Measurements from ENCODE around the gene DLGAP1.
A peak's percentile ranks its signal among the peaks of the same experiment; 100 is the strongest.
"Not testable (repeated sequence)": the region's sequence is repeated elsewhere in the genome, so short reads cannot be mapped to it uniquely, and the experiment has no call there.

DLGAP1 gene

DNA sequence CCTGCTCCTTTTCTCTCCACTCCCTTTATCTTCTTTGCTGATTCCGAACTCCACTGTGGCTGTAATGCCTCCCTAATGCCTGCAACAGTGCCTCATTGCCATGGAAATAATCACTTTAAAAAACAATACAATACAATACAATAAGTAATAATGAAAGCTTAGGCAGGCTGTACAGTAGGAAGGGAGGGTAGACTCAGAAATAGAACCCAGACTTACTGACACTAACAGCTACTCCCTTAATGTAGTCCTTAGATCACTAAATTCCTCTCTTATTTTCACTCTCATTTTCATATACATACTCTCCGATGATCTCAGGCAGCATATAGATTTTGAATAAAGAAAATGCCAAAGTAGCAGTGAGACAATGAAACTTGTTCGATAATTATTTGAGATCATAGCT, 70.2 kb downstream of the DLGAP1 start:
- DNase-seq = no peak

DNA sequence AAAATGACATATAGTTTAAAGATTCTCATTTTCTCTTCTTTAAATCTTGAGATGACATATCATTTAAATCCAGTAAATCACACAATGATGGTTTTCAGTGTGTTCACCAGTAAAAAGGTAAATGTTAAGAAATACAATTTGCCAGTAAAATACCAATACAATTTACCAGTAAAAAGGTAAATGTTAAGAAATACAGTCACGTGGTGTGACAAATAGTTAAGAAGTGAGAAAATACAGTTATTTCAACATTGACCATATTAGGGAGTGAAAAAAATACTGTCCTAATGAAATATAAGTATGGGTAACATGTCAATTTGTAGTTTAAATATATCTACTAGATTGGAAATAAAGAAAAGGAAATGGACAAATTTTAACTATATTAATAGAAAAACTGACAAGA, 80.5 kb downstream of the DLGAP1 start:
- no peak for DNase-seq

DNA sequence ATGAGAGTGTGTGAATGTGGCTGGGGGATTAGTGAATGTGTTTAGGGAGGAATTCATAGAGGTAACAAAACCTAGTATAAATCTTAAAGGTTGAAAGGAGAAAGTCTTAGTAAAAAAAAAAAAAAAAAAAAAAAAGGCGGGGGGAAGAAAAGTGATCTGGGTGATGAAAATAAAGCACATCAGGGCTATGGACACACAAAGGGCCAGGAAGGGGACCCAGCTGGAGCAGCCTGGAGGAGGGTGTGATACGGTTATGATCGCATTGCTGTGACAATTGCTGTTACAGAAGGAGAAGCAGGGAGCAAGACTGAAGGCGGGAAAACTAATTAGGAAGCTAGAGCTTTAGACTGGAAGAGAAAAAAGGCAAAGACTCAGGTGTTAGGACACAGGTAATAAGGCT, 85.4 kb downstream of the DLGAP1 start:
- DNase-seq = no peak

DNA sequence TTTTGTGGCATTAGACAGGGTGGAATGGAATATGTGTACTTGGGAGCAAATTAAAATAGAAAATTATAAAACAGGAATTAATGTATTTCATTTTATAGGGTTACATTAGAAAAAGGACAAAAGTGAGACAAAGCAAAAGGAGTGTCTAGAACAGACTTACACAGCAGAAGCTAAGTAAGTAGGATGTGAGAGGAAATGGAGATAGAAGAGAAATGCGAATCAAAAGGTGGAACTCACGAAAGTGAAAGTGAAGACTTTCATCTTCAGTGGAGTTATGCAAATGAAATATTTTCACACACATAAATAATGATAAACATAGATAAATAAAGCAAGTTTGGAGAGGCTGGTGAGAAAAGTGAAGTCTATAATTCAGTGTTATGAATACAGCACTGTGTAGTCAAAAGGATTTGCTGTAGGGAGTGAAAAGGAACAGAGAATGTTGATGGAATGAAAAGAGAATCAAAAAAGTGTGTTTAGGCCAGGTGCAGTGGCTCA, 94.8 kb downstream of the DLGAP1 start:
- DNase-seq = no peak

DNA sequence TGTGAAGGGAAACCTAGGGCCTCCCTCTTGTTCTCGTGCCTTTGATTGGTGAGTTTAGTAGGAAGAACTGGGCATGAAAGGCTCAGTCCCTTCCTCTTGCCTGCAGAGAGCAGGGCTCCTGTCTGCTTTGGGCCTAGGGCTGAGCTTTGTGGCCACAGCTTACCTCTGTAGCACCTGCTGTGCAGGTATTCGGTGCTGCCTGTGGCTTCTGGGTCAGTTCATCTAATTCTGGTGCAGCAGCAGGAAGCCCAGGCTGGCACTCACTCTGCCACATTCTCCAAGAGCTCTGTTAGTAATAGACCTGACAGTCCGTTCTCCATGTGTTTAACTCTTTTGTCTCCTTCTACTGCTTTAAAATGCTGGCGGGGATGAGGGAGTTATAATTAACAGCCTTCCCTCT, 96.5 kb downstream of the DLGAP1 start:
- no peak for DNase-seq

DNA sequence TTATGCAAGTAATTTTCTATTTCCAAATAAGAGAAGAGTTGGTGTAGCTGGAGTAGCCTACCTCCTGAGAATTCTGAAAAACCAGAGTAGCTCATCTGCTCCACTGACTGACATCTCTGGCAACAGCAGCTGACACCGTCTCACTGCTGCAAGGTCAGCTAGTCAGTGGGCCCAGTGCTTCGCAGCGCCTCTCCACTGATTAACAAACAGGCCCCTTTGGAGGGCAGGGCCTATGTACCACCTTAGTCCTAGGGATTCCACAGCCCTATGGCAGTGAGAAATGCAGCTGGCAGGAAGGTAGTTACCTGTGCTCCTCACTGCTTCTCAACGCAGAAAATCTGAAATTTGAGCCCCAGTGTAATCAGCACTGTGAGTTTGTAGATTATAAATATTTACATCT, 97.5 kb downstream of the DLGAP1 start:
- no peak for DNase-seq

DNA sequence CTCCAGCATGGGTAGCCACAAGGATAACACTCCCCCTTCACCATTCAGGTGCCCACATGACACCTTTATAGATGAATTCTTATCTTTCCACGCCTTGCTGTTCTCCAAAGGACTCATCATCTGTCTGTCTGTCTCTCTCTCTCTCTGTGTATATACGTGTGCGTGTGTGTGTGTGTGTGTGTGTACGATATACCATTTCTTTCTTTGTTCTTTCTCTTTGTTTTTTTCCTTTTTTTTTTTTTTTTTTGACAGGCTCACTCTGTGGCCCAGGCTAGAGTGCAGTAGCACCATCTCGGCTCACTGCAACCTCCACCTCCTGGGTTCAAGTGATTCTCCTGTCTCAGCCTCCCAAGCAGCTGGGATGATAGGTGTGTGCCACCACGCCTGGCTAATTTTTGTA, 98.2 kb downstream of the DLGAP1 start:
- DNase-seq = no peak

DNA sequence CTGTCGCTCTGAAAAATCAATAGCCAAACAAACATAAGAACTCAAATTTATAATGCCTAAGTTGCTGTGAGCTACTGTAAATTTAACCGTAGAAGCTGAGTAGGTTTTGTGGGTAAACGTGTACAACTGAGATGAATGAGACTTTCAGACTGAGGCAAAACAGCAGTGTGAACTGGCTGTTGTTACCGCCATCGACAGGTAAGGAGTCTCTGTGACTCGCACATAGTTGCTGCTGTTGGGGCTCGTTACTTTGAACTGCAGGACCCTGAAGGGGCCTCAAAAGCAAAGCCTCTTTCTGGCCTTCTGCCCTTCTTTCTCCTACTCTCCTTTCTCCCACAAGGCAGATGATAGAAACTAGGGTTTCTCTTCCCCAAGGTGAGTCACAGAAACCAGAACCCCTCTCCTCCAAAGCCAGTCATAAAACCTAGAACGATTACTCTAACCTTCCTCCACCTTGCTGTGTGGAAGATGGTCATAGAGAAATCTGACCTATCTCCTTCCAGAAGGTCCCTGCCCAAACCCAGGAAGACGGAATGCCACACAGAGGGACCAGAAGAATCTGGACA, 101.2 kb downstream of the DLGAP1 start:
- DNase-seq = no peak

DNA sequence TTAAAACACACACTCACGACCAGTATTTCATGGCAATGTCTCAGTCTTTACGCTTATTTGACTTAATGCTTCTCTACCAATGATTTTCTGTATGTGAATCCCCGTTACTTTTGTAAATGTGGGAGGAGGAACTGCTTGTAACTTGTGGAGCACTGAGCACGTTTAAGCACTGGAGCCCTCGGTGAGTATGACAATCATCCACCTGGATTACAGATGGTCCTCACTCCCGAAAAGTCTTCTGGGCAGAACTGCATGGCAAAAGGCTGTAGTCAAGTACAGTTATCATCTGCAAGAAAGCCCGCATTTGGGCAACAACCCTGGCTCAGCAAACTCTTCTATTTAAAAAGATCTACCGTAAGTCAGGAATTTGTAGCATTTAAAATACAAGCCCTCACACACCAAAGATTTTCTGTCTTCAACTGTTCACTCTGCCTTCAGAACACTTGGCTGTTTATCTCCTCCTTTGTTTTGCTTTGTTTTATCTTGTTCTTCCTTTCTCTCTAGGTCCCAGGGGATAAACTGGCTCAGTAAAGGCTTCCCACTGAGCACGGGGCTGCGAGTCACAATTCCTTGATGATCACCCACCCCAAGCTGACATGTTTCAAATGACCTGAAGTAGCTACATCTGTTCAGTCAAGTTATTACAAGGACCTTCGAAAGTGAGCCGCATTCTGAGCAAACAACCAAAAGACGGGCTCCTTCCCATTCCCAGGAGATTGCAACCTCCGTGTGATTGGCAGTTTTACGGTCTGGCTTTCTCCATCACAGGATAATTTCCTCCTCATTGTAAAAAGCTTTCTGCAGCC, 102.2 kb downstream of the DLGAP1 start:
- DNase-seq = peak; percentile 25

DNA sequence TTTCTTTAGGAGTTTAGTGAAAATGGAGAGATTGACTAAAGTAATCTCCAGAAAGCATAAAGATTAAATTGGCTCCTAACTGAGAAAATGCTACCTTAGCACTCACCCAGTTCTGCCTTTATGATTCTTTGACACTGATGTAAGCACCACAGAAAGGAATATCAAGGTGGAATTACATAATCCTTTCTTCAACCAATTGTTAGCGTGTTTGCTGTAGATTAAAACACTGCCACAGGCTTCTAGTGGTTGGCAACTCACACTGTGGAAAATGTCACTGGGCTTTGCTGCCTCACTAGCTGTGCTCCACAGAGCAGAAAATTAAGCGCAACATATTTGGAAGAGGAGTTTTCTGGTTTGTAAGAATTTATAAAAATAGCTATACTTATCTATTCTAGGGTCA, 104.1 kb downstream of the DLGAP1 start:
- peak; percentile 18 for DNase-seq

DNA sequence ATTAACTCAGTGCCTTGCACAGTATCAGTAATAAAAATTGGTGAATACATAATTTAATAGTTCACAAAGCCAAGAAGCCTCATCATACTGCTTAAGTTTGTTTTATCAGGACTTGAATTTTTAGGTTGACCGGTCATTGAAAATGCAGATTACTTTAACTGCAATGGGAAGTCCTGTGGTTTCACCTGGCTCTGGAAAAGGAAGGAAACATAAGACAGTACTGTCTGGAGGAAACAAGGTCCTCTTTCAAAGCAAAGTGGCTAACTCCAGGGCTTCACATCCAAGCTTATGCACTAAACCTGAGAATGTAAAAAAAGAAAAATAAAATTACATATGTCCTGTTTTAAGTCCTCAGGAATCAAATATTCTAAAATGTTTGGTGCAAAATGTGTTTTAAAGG, 119.7 kb downstream of the DLGAP1 start:
- no peak for DNase-seq

DNA sequence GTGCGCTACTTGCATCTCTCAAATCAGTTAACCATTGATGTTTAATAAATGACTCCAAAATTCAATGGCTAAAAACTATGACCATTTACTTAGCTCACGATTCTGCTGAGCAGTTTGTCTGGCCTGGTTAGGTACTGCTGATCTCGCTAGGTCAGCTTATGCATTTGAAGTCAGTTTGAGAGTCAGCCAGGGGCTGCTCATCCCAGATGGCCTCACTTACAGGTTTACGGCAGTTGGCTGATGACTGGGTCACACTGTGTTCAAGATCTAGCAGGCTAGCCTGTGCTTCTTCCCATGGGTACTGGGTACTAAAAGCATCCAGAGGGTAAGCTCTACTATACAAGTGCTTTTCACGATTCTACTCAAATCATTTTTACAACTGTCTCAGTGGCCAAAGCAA, 122.1 kb downstream of the DLGAP1 start:
- no peak for DNase-seq

DNA sequence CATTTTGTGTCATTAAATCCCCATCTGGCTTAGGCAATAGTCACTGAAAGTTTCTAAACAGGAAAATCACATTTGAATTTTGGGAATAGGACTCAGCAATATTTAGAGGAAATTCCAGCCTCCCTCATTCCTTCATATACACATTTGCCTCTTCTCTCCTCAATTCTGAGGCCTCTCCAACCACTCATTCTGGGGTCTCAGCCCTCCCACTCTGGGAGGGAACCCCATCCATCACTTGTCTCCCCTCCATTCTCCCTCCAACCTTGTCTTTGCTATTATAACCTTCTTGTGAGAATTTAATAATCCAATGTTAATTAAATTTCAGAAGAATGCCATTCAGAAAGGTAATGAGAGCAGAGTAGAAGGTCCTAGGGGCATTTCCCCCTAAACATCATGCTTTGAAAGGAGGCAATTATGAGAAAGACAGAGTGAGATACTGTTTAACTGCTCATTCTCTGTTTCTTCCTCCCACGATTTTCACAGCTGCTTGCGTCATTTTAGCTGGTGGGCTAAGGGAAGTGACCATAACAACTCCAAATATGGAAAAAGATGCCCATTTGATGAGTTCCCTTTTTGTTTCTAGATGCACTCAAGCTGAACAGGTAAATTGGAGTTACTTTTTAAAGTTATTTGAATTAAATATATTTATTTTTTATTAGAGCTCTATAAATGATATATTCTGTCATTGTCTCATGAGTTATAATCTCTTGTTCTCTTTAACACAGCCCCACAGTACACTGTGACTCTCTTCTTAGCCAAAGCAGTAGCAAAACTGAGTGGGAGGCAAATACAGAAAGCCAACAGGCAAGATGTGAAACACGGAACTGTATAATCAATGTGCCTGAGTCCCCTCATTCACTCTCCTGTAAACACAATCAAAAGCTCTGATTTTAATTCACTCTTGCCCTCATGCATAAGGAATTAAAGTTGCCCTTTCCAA, 135.1 kb downstream of the DLGAP1 start:
- DNase-seq = no peak

DNA sequence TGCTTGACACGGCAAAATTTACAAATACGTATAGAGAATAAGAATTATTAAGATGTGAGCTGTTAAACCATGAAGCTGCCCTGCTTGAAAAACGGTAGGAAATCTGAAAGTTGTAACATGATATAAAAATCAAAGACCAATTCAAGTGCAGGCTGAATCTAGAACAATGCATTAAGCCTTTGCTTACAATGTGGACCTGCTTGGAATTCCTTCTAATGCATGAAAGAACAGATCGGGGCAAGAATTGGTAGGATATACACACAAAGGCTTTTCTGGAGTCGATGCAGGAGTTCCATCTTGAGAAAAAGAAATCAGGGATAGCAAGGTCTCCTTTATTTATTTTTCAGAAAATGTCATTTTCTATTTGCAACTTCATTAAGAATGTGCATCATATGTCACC, 136.8 kb downstream of the DLGAP1 start:
- DNase-seq = no peak

DNA sequence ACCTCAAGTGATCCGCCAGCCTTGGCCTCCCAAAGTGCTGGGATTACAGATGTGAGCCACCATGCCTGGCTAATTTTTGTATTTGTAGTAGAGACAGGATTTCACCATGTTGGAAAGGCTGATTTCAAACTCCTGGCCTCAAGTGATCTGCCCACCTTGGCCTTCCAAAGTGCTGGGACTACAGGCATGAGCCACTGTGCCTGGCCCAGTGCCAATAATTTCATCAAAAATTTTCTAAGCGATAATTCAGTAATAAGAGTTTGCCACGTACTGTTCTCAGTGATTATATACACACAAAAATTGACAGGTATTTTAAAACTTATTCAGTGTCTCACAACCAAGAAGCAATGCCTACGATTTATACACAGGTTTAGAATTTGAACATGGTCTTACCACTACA, 143.2 kb downstream of the DLGAP1 start:
- DNase-seq = not testable (repeated sequence)

DNA sequence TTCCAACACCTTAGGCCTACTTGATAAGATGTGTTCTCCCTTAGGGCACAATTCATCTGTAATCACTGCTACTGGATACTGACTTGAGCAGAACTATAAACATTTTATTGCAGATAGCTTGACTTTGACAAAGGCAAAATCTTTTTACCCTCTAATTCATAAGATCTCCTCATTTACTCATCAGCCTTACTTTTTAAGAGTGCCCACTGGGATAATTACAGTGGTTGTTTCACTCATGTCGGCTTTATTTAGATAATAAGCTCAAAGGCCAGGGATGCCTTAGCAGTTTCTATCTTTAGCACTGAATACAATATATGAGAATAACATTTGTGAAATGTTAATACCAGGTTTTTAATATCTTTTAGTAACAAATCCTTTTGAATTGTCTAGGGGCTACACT, 144.0 kb downstream of the DLGAP1 start:
- DNase-seq = no peak

DNA sequence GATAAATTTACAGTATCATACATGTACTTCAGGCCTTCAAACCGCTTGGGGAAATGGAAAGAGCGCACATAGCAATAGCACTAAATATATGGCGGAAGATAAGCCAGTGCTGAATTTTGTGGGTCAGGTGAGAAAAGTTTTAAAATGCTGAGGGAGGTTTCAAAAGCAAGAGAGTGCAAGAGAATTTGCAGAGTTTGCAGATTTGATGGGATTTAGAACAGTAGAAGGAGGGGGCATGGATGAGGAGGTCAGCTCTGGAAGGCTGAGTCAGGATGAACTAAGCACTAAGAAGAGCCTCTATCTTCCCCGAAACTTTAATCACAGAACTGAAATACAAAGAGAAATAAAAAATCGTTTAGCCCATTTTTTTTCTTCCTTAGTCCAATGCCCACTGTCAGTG, 145.9 kb downstream of the DLGAP1 start:
- DNase-seq = no peak

DNA sequence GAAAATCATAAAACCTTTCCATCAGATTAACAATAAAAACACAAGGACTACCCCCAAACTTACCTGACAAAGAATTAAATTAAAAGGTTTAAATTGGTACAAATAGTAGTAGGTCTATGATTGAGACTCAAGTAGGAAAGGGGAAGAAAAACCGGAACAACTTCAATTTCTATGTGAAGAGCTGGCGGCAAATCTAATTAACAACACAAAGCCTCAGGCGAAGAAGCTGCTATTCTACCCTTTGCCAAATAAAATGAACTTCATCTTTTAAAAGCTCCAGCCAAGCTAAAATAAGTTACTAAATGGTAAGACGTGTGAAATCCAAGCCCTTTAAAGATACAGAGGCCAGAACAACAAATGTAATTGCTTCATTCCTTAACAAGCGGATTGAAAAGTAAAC, 146.5 kb downstream of the DLGAP1 start:
- no peak for DNase-seq

DNA sequence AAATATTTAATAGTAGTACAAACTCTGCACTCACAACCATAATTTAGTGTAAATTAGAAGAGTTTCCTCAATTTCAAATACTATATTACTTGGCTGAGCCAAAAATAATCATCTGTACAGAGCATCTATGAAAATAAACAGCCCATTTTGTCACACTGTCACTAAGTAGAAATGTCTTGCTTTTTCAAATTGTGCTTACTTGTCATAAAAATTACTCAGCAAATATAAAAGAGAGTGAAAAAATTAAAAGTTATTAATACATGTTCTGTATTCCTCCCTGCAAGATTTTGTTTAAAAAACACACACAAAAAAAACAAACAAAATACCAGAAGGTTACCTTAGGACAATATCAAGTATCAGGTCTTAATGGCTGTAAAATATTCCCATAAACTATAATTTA, 155.7 kb downstream of the DLGAP1 start:
- no peak for DNase-seq

DNA sequence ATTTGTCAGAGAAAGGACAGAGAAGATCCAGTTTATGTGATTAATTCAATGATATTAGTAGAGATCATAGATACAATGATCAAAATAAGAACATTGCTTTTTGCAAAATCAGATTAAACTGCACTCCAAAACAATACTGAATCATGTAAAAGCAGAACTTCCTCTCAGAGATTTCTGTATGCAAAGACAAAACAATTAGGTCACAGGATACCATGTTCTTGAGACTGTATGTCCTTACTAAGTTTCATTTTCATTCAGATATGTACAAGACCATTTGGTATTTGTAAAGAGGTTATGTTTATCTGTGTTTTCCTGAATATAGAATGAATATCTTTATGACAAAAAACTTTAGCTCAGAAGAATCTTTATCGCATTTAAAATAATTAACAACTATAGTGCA, 161.8 kb downstream of the DLGAP1 start:
- no peak for DNase-seq

DNA sequence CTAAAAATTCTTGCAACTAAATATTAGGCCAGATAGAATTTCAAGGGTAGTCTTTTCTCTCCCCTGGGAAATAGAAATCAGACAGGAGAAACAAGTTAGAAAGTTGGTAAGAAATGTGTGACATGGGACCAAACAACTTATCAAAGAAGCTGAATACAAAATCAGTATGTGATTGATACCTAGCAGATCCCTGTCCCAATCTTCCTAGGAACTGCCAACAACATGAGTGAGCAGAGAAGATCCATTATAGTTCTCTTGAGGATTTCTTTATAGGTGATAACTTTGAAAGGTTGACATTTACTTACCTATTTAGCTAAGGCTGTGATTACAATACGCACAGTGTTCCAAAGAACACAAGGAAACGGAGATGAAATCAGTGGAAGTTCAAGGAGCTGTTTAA, 162.4 kb downstream of the DLGAP1 start:
- no peak for DNase-seq

DNA sequence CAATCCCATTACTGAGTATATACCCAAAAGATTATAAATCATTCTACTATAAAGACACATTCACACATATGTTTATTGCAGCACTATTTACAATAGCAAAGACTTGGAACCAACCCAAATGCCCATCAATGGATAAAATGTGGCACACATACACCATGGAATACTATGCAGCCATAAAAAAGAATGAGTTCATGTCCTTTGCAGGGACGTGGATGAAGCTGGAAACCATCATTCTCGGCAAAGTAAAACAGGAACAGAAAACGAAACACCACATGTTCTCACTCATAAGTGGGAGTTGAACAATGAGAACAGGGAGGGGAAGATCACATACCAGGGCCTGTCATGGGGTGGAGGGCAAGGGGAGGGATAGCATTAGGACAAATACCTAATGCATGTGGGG, 167.8 kb downstream of the DLGAP1 start:
- DNase-seq = not testable (repeated sequence)

DNA sequence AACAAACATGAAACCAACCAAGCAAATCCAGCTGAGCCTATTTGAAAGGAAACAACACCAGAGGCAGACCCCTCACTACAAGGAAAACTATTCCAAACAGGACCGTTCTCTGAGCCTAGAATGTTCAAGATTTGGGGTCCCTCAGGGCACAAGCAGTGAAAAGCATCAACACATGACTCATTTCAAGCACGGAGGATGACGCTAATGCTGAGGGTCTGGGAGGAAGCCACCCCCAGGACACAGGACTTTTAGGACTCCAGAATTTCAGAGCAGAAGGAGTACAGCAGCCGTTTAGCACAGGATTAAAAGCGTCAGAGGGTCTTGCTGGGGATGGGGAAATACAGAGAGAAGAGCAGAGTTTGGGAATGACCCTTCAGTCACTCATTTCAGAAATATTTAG, 168.9 kb downstream of the DLGAP1 start:
- no peak for DNase-seq

DNA sequence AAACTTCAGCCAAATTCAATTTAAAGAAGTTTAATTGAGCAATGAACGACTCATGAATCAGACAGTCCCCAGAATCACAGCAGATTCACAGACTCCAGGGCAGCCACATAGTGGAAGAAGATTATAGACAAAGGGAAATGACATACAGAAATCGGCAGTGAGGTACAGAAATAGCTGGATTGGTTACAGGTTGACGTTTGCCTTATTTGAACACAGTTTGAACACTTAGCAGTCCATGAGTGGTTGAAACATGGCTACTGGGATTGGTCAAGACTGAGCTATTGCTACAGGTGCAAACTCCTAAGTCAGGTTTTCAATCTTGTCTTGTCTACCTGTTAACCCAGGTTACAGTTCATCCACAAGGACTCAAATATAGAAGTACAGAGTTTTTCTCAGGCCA, 169.6 kb downstream of the DLGAP1 start:
- no peak for DNase-seq
